ENCODE results near the gene SUN2.
A peak's percentile ranks its signal among the peaks of the same experiment; 100 is the strongest.

The SUN2 gene

DNA sequence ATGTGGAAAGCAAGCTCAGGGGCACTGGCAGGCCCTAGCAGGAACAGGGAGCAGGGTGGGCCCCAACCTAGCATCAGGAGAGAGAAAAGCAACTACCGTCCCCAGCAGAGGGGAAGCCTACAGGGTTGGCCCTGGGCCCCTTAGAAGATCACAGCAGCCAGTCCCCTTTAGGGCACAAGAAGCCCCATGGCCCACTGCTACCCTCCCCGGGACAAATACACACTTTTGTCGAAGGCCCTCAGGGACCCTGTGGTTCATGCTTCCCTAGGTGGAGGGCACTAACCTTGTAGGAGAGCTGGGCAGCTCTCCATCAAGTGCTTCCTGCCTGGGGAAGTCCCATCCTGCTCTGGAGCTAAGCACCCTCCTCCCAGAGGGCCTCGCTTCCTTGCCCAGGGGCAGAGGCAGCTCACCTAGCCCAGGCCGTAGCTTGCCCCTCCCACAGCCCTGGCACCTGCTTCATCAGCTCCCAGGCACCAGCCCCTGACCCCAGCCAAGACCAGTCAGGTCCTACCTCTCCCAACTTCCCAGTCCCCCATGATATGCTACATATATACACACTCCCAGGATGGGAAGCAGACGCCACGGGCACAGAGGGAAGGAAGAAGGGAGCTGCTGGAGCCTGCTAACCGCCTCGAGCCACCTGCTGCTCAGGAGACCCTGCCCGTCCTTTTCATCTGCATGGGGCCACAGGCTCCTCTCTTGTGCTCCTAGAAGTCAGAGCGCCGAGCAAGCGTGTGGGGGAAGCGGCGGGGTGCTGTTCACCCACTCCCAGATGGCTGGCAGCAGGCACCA, 20.1 kb downstream of the SUN2 start:
- no peaks in the 10 kb centered on the region for H3K27me3 ChIP-seq (ENCODE audit: control insufficient read depth, insufficient read depth, low read length)
- H3K36me3 ChIP-seq (ENCODE audit: control insufficient read depth, insufficient read depth, low read length), result peaks cover 17% of the 10 kb centered on the region
- no peak overlapping the region for H3K4me3 ChIP-seq (ENCODE audit: low read length)
- H3K9ac ChIP-seq (ENCODE audit: low read length), result no peak overlapping the region
- peaks cover 40% of the 10 kb centered on the region for H3K4me1 ChIP-seq (ENCODE audit: control insufficient read depth, insufficient read depth, low read length)
- no peaks in the 10 kb centered on the region for H3K9me3 ChIP-seq (ENCODE audit: control insufficient read depth, low read length)

GRCh38 chr22:38735126-38735464, 20.7 kb downstream of the SUN2 start:
- H3K9ac ChIP-seq (ENCODE audit: low read length), result no peak overlapping the region
- peaks cover 16% of the 10 kb centered on the region for H3K36me3 ChIP-seq (ENCODE audit: control insufficient read depth, insufficient read depth, low read length)

GRCh38 chr22:38734421-38735100, 21.2 kb downstream of the SUN2 start:
- H3K9ac ChIP-seq (ENCODE audit: low read length), result no peak overlapping the region
- peaks cover 40% of the 10 kb centered on the region for H3K4me1 ChIP-seq (ENCODE audit: control insufficient read depth, insufficient read depth, low read length)
- H3K36me3 ChIP-seq (ENCODE audit: control insufficient read depth, insufficient read depth, low read length), result peaks cover 21% of the 10 kb centered on the region
- H3K27me3 ChIP-seq (ENCODE audit: control insufficient read depth, insufficient read depth, low read length), result no peaks in the 10 kb centered on the region
- H3K4me3 ChIP-seq (ENCODE audit: low read length), result no peak overlapping the region
- no peaks in the 10 kb centered on the region for H3K9me3 ChIP-seq (ENCODE audit: control insufficient read depth, low read length)

More at GRCh38 chr22:38735126-38735464, 20.7 kb downstream of the SUN2 start:
- Histone ChIP-seq H3K27me3 (ENCODE audit: control insufficient read depth, insufficient read depth, low read length) (no peaks in the 10 kb centered on the region), H3K9me3 (ENCODE audit: control insufficient read depth, low read length) (no peaks in the 10 kb centered on the region), H3K4me3 (ENCODE audit: low read length) (no peak overlapping the region), H3K4me1 (ENCODE audit: control insufficient read depth, insufficient read depth, low read length) (peaks cover 40% of the 10 kb centered on the region)

- Histone ChIP-seq H3K4me1 (ENCODE audit: control insufficient read depth, insufficient read depth, low read length) (peaks cover 40% of the 10 kb centered on the region), H3K36me3 (ENCODE audit: control insufficient read depth, insufficient read depth, low read length) (peaks cover 26% of the 10 kb centered on the region)
Measured at GRCh38 chr22:38733724-38734381, 21.9 kb downstream of the SUN2 start.

DNA sequence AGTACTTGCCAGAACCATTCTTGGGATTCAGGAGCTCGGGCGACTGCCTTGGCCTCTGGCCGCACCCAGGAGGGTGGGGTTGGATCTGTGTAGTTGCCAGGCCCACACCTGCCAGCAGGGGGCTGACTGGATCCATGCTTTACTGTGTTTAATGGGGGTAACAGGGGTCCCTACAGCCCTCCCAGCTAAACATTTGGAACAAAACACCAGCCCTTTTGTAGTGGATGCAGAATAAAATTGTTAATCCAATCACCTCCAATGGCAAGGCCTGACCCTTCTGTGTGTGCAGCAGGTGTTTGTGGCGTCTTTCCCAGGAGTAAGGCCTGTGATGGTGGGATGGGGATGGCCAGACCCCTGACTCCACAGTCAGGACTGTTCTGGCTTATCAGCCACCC, 22.5 kb downstream of the SUN2 start:
- Histone ChIP-seq H3K9me3 (ENCODE audit: control insufficient read depth, low read length) (no peaks in the 10 kb centered on the region), H3K4me3 (ENCODE audit: low read length) (no peak overlapping the region), H3K36me3 (ENCODE audit: control insufficient read depth, insufficient read depth, low read length) (peaks cover 32% of the 10 kb centered on the region), H3K9ac (ENCODE audit: low read length) (peak overlapping the region; percentile 7), H3K27me3 (ENCODE audit: control insufficient read depth, insufficient read depth, low read length) (no peaks in the 10 kb centered on the region), H3K4me1 (ENCODE audit: control insufficient read depth, insufficient read depth, low read length) (peaks cover 40% of the 10 kb centered on the region)

More at GRCh38 chr22:38733724-38734381, 21.9 kb downstream of the SUN2 start:
- Histone ChIP-seq H3K9me3 (ENCODE audit: control insufficient read depth, low read length) (no peaks in the 10 kb centered on the region), H3K4me3 (ENCODE audit: low read length) (no peak overlapping the region), H3K27me3 (ENCODE audit: control insufficient read depth, insufficient read depth, low read length) (no peaks in the 10 kb centered on the region), H3K9ac (ENCODE audit: low read length) (peak overlapping the region; percentile 7)

- H3K4me3 ChIP-seq (ENCODE audit: low read length), result no peak overlapping the region
- peaks cover 40% of the 10 kb centered on the region for H3K4me1 ChIP-seq (ENCODE audit: control insufficient read depth, insufficient read depth, low read length)
- peaks cover 35% of the 10 kb centered on the region for H3K36me3 ChIP-seq (ENCODE audit: control insufficient read depth, insufficient read depth, low read length)
- H3K27me3 ChIP-seq (ENCODE audit: control insufficient read depth, insufficient read depth, low read length), result no peaks in the 10 kb centered on the region
- no peaks in the 10 kb centered on the region for H3K9me3 ChIP-seq (ENCODE audit: control insufficient read depth, low read length)
- H3K9ac ChIP-seq (ENCODE audit: low read length), result no peak overlapping the region
Measured at GRCh38 chr22:38732251-38732815, 23.5 kb downstream of the SUN2 start.

DNA sequence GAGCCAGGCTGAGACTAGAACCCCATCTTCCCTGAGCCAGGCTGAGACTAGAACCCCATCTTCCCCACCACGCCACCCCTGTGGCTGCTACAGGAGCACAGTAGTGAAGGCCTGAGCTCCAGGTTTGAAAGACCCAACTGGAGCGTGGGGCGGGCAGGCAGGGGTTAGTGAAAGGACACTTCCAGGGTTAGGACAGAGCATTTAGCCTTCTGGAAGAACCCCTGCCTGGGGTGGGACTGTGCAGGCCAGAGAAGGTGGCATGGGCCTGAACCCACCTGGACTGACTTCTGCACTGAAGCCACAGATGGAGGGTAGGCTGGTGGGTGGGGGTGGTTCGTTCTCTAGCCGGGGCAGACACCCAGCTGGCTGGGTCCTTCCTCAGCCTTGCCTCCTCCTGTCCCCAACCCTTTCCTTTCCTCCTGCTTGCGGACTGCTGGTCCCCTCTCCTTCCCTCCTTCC, 24.1 kb downstream of the SUN2 start:
- H3K4me1 ChIP-seq (ENCODE audit: control insufficient read depth, insufficient read depth, low read length), result peaks cover 40% of the 10 kb centered on the region
- H3K36me3 ChIP-seq (ENCODE audit: control insufficient read depth, insufficient read depth, low read length), result peaks cover 38% of the 10 kb centered on the region
- H3K27me3 ChIP-seq (ENCODE audit: control insufficient read depth, insufficient read depth, low read length), result no peaks in the 10 kb centered on the region
- H3K4me3 ChIP-seq (ENCODE audit: low read length), result no peak overlapping the region
- no peaks in the 10 kb centered on the region for H3K9me3 ChIP-seq (ENCODE audit: control insufficient read depth, low read length)
- H3K9ac ChIP-seq (ENCODE audit: low read length), result no peak overlapping the region

GRCh38 chr22:38730411-38730871, 25.4 kb downstream of the SUN2 start:
- Histone ChIP-seq H3K27me3 (ENCODE audit: control insufficient read depth, insufficient read depth, low read length) (no peaks in the 10 kb centered on the region), H3K4me3 (ENCODE audit: low read length) (no peak overlapping the region), H3K4me1 (ENCODE audit: control insufficient read depth, insufficient read depth, low read length) (peaks cover 33% of the 10 kb centered on the region), H3K9ac (ENCODE audit: low read length) (no peak overlapping the region), H3K9me3 (ENCODE audit: control insufficient read depth, low read length) (no peaks in the 10 kb centered on the region), H3K36me3 (ENCODE audit: control insufficient read depth, insufficient read depth, low read length) (peaks cover 44% of the 10 kb centered on the region)

GRCh38 chr22:38729946-38730345, 25.9 kb downstream of the SUN2 start:
- Histone ChIP-seq H3K9ac (ENCODE audit: low read length) (no peak overlapping the region), H3K4me1 (ENCODE audit: control insufficient read depth, insufficient read depth, low read length) (peaks cover 29% of the 10 kb centered on the region), H3K27me3 (ENCODE audit: control insufficient read depth, insufficient read depth, low read length) (no peaks in the 10 kb centered on the region), H3K9me3 (ENCODE audit: control insufficient read depth, low read length) (no peaks in the 10 kb centered on the region), H3K4me3 (ENCODE audit: low read length) (no peak overlapping the region), H3K36me3 (ENCODE audit: control insufficient read depth, insufficient read depth, low read length) (peaks cover 45% of the 10 kb centered on the region)

DNA sequence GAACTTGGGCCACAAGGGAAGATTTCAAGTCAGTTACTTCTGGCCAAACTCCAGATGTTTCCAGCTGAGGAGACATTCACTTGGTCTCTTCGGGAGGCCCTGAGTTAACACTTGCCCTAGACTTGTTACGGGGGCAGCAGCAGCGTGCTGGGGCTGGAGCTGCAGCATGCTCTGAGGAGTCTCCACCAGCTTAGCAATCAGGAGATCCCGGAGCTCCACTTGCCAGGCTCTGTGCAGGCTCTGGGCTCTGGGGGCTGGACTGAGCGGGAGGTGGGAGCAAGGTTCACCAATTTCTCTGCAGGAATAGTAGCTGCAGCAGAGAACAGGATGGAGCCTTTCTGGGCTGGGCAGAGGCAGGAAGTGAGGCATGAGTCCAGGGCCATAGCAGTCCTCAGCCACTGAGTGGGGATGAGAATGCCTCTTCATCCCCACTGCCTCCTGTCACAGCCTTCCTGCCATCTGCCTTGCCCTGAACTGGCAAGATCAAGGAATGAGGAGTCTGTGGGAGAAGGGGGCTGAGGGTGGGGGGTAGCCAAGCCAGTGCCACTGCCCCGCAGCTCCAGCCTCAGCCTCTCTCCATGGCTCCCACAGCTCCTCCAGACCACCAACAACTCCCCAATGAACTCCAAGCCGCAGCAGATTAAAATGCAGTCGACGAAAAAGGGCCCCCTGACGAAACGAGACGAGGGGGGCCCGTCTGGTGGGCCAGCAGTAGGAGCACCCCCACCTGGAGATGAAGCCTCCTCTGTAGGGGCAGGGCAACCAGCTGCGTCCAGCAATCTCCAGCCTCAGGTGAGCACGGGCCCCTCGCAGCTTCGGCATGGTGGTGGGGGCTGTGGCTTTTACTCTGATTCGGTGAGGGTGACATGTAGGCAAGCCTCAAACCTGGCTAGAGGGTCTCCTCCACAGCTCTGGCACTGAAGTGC, 26.7 kb downstream of the SUN2 start:
- Histone ChIP-seq H3K4me1 (ENCODE audit: control insufficient read depth, insufficient read depth, low read length) (peaks cover 23% of the 10 kb centered on the region), H3K36me3 (ENCODE audit: control insufficient read depth, insufficient read depth, low read length) (peaks cover 53% of the 10 kb centered on the region)

More for the DNA sequence above, 26.7 kb downstream of the SUN2 start:
- H3K9me3 ChIP-seq (ENCODE audit: control insufficient read depth, low read length), result no peaks in the 10 kb centered on the region
- no peak overlapping the region for H3K4me3 ChIP-seq (ENCODE audit: low read length)
- H3K9ac ChIP-seq (ENCODE audit: low read length), result no peak overlapping the region
- H3K27me3 ChIP-seq (ENCODE audit: control insufficient read depth, insufficient read depth, low read length), result no peaks in the 10 kb centered on the region

Data from mucosa of stomach (tissue), 1 donor.